C4-2B (cell line): Measurements from ENCODE around the gene VPS13D.

Experiments
- H3K27ac ChIP-seq: fragments of 450-650 bp; 2 replicates; pipeline ENCODE4 v1.5.1; 2017
- ZFX ChIP-seq: fragments of 450-650 bp; IDR thresholded peaks from 2 replicates; pipeline ENCODE4 v1.6.1; 2017
- TF ChIP-seq, protein P1 (sequence below): fragments of 450-650 bp; conservative IDR thresholded peaks from 2 replicates; pipeline ENCODE4 v1.5.1; 2017; ENCODE audit warnings: mild to moderate bottlenecking

The VPS13D gene

DNA sequence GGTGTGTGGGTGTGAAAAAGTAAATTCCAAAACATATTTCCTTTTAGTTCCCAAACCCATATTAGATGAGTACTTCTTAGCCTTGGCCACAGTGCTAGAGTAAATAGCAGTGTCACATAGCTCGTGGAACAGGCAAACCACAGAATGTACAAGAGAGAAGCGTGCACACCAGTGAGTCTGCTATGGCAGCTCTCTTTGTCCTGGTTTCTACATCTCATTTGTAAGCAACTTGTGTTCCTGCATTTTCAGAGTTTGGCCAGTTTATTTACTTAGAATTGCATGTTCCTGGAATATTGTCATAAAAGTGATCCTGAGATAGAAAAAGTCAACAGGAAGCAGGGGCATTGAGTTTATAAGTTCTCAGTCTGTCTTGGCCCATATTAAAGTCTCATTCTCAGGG lies 246.1 kb downstream of the VPS13D start:
- peak overlapping the region; percentile 74; the same call in 1 of the 2 replicates for H3K27ac ChIP-seq
- no peak for TF ChIP-seq ZFX
- TF ChIP-seq, protein P1, sequence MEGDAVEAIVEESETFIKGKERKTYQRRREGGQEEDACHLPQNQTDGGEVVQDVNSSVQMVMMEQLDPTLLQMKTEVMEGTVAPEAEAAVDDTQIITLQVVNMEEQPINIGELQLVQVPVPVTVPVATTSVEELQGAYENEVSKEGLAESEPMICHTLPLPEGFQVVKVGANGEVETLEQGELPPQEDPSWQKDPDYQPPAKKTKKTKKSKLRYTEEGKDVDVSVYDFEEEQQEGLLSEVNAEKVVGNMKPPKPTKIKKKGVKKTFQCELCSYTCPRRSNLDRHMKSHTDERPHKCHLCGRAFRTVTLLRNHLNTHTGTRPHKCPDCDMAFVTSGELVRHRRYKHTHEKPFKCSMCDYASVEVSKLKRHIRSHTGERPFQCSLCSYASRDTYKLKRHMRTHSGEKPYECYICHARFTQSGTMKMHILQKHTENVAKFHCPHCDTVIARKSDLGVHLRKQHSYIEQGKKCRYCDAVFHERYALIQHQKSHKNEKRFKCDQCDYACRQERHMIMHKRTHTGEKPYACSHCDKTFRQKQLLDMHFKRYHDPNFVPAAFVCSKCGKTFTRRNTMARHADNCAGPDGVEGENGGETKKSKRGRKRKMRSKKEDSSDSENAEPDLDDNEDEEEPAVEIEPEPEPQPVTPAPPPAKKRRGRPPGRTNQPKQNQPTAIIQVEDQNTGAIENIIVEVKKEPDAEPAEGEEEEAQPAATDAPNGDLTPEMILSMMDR: no peak

DNA sequence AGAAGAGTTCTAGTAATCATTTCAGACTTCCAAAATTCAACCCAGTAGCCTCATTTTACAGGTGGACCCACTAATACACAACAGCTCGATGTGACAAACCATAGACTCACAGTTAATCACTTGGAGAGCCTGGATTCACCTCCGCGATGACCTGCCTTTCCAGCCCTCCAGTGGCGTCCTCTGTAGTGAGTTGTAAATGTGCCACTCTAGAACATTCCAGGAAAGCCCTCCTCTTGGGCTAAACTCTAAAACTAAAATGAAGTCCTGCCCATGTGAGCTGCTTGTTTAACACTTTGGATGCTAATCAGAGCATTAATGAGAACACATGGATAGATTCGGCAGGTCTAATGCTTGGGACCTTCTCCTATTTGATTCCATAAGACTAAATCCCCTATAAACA lies 247.5 kb downstream of the VPS13D start:
- TF ChIP-seq ZFX: no peak
- TF ChIP-seq, protein P1: no peak
- H3K27ac ChIP-seq: peak overlapping the region; percentile 74; the same call in 1 of the 2 replicates

GRCh38 chr1:12477936-12478611 lies 248.2 kb downstream of the VPS13D start:
- TF ChIP-seq ZFX: peak; percentile 33; the same call in 1 of the 2 replicates
- TF ChIP-seq, protein P1: no peak
- H3K27ac ChIP-seq: peak overlapping the region; percentile 74

DNA sequence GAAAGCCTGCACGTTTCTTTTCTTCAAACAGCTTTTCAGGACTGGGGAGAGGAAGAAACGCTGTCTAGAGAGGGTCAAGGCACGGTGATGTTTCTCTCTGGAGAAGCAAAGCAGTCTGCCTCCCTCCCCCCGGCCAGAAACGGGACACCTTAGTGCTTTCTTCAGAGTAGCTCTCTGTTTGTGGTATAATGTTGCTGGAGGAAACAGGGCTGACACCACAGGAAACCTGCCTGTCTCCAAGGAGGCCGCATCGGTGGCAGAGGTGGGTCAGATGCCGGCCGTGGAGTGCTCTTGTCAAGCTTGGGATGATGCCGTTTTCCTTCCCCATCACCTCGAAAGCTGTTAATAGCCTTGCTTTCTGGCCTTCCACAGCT lies 248.8 kb downstream of the VPS13D start:
- peak overlapping the region; percentile 74 for H3K27ac ChIP-seq
- TF ChIP-seq, protein P1: no peak
- no peak for TF ChIP-seq ZFX

DNA sequence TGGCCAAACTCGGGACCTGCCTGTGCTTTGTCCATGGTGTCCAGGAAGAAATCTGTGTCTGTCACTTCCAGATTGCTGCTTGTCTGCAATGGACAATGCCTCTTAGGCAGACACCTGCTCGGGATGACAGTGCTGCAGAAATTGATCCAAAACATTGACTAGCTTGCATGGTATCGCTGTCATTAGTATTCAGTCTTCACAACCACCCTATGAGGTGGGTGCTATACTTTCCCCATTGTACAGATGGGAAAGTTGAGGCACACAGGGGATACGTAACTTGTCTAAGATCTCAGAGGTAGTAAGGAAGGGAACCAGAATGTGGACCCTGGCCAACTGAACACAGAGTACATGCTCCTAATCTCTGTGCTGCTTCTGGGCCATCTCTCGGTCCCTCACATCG lies 249.5 kb downstream of the VPS13D start:
- peak overlapping the region; percentile 74 for H3K27ac ChIP-seq
- no peak for TF ChIP-seq ZFX
- TF ChIP-seq, protein P1: no peak

- H3K27ac ChIP-seq: peak overlapping the region; percentile 74; the same call in 1 of the 2 replicates
Observed at GRCh38 chr1:12480041-12480440, 250.2 kb downstream of the VPS13D start.

GRCh38 chr1:12480748-12481362 lies 251.0 kb downstream of the VPS13D start:
- H3K27ac ChIP-seq: peak overlapping the region; percentile 12; the same call in 1 of the 2 replicates
- TF ChIP-seq ZFX: no peak
- TF ChIP-seq, protein P1: no peak

More at GRCh38 chr1:12480041-12480440, 250.2 kb downstream of the VPS13D start:
- TF ChIP-seq, protein P1: no peak
- no peak for TF ChIP-seq ZFX
